IPS DF 4.7 (cell line): ENCODE measurements around the gene CDKL4.
"Not testable (repeated sequence)": the region's sequence is repeated elsewhere in the genome, so short reads cannot be mapped to it uniquely, and the experiment has no call there.

Experiments used
- DNase-seq: peaks from one replicate; pipeline ENCODE4 v3.0.0-alpha.2; 2013; ENCODE audit warnings: low spot score; ENCODE audit errors: extremely low read depth

The CDKL4 gene

GRCh38 chr2:39243469-39244123 is at the start of gene CDKL4:
Gene CDKL4 (minus strand): TSS chr2:39243970.
- DNase-seq, result no peak

DNA sequence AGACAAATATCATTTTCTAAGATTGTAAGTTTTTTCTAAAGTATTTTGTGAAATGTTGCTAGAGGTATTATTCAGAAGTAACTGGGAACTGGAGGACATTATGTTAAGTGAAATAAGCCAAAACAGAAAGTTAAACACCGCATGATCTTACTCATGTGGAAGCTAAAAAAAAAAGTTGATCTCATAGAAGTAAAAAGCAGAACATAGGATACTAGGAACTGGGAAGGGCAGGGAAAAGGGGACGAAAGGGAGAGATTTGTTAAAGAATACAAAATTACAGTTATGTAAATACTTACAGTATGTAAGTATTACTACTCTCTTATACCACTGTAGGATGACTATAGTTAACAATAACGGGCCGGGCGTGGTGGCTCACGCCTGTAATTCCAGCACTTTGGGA is 46.7 kb upstream of the CDKL4 start:
- no peak for DNase-seq

DNA sequence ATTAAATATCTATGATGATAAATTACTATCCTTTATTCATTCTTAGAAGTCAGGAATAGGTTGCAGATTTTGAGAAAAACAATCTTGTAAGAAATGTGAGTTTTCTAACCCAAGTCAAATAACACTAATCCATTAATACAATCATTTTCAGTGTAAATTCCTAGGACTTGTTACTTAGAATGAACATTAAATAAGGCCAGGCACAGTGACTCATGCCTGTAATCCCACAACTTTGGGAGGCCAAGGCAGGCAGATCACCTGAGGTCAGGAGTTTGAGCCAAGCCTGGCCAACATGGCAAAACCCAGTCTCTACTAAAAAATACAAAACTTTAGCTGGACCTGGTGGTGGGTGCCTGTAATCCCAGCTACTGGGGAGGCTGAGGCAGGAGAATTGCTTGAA is 45.8 kb upstream of the CDKL4 start:
- DNase-seq, result no peak

DNA sequence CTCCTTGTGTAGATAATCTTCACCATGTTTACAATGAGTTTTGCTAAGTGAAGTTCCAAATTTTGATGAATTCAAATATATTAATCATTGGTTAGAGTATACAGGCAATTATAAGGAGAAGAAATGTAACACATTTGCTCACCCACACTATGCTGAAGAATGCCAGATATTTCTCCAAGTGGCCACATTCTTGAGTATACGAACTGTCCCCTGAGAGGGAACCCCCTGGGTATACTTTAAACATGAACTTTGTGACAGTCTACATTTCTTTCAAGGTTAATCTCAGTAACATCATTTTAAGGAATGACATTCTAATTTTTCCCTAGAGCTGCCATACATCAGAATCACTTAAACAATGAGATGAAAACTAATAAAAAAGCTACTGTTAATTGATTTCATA is 39.8 kb upstream of the CDKL4 start:
- no peak for DNase-seq

DNA sequence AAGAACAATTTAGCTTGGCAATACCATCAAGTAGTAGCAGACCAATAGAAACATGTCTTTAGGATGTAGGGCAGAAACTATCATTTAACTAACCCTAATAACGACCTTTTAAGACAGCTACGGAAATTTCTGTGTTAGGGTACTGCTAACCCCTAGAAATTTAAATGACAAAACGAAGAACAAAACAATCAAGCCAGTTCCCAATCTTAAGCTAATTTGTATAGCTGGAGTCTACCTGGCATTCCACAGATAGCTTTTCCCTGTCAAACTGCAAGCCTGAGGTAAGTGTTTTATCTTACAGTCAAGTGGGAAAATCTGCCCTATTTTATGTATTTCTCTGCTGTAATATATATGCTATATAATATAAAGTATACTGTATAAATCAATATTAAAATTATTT is 37.6 kb upstream of the CDKL4 start:
- DNase-seq, result no peak

DNA sequence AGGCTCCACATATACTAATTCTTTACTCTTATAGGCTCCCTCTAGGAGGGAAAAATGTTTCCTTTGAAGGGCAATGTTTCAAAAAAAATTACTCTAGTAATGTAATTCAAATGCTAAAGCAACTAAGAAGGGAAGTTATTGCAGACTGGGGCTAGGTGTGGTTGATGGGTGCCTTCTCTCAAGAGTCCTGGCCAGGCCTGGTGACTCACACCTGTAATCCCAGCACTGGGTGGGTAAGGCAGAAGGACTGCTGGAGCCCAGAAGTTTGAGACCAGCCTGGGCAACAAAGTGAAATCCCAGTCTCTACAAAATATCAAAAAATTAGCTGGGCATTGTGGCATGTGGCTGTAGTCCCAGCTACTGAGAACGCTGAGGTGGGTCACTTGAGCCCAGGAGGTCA is 31.2 kb upstream of the CDKL4 start:
- no peak for DNase-seq

DNA sequence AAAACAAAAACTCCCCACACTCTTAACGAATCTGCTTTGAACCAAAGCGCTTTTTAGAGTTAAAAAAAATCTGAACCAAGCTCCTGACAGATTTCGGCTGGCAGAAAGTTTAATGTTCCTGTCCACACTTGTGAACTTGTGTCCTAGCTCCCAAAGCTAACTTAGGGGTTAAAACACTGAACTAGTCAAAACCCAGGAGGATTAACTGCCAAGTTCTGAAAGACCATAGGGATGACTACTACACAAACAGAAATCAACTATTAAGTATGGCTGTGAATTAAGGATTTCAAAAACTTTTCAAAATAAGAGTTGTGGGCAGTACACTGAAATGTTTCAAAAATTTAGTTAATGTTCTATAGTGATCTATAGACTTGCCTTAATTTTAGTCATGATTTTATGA is 26.2 kb upstream of the CDKL4 start:
- DNase-seq, result no peak

- no peak for DNase-seq
Measured at GRCh38 chr2:39266916-39267434, 23.2 kb upstream of the CDKL4 start.

- no peak for DNase-seq
Measured at GRCh38 chr2:39266139-39266805, 22.5 kb upstream of the CDKL4 start.

DNA sequence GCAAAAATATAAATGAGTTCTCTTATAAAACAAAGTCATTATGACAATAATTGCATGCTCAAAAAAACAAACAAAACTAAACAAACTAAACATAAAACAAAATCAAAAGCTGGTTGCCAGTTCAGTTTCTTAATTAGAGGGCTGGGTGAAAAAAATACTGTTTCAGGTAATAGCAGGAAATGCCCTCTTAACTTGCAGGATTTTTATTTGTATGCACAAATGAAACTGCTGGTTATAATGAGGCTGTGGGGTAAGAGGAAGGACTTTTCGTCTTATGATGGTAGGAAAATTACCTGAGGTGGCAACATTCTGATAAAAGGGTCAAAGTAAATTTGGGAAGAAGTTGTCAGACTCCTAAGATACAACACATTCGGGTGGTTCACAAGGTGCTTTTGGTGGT is 21.5 kb upstream of the CDKL4 start:
- DNase-seq, result no peak

DNA sequence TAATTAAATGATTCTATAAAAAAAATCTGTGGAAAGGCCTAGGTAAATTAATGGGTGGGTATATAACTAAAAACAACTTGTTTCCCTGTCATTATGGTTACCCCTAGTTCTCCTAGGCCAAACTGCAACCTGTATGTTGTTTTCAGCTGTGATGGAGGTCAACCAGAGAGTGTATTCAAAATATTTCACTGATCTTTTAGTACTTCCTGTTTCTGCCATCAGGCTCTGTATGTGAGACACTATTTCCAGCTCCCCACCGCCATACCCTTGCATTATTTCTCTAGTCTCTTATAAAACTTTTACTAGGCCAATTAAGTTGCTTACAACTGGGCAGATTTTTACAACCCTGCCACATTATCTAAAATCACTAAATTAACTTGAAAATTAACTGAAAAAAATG is 21.0 kb upstream of the CDKL4 start:
- DNase-seq, result no peak

GRCh38 chr2:39260087-39260486 is 16.3 kb upstream of the CDKL4 start:
- no peak for DNase-seq

DNA sequence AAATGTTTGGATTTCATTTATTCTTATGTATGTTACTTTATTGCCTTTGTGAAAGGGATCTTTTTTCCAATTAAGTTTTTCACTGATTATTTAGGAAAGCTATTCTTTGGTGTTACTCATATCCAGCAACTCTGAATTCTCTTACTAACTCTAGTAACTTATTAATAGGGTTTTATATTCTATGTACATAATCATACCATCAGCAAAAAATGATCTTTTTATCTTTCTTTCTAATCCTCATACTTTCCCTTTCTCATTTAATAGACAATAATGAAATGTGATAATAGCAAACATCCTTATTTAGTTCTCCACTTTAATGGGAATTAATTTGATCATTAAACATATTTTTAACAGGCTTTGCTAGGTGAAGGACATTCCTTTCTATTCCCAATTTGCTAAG is 12.3 kb upstream of the CDKL4 start:
- no peak for DNase-seq

GRCh38 chr2:39252888-39253518 is 9.2 kb upstream of the CDKL4 start:
- no peak for DNase-seq

GRCh38 chr2:39247512-39248043 is 3.8 kb upstream of the CDKL4 start:
- no peak for DNase-seq

- no peak for DNase-seq
Measured at GRCh38 chr2:39246382-39246980, 2.7 kb upstream of the CDKL4 start.

DNA sequence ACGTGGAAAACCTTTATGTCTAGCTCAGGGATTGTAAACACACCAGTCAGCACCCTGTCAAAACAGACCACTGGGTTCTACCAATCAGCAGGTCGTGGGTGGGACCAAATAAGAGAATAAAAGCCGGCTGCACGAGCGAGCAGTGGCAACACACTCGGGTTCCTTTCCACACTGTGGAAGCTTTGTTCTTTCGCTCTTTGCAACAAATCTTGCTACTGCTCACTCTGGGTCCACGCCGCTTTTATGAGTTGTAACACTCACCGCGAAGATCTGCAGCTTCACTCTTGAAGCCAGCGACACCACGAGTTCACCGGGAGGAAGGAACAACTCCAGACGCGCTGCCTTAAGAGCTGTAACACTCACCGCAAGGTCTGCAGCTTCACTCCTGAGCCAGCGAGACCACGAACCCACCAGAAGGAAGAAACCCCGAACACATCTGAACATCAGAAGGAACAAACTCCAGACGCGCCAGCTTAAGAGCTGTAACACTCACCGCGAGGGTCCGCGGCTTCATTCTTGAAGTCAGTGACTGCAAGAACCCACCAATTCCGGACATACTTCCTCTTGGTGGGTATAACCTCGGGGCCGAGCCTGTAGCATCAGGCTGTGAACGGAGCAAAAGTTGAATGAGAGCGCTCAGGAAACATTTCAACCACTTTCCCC is 1.3 kb upstream of the CDKL4 start:
- not testable (repeated sequence) for DNase-seq

DNA sequence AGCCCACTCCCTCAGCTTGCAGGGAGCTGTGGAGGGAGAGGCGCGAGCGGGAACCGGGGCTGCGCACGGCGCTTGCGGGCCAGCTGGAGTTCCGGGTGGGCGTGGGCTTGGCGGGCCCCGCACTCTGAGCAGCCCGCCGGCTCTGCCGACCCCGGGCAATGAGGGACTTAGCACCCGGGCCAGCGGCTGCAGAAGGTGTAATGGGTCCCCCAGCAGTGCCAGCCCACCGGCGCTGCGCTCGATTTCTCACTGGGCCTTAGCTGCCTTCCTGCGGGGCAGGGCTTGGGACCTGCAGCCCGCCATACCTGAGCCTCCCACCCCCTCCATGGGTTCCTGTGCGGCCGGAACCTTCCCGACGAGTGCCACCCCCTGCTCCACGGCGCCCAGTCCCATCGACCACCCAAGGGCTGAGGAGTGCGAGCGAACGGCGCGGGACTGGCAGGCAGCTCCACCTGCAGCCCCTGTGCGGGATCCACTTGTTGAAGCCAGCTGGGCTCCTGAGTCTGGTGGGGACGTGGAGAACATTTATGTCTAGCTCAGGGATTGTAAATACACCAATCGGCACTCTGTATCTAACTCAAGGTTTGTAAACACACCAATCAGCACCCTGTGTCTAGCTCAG is 582 bp upstream of the CDKL4 start:
- DNase-seq, result not testable (repeated sequence)

- no peak for DNase-seq
Measured at GRCh38 chr2:39241588-39241987, 2.2 kb downstream of the CDKL4 start.

DNA sequence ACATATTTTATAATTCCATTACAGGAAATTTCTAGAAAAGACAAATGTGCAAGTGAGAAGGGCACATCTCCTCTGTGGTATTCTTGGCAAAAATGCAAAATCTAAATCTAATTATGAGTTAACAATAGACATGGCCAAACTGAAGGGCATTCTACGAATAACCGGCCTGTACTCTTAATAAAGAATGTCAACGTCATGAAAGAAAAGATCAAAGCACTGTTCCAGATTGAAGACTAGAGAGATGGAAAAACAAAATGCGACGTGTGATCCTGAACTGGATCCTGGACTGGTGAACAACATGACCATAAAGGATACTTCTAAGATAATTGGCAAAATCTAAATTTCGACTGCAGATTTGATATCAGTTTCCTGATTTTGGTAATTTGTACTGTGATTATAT is 3.0 kb downstream of the CDKL4 start:
- no peak for DNase-seq

DNA sequence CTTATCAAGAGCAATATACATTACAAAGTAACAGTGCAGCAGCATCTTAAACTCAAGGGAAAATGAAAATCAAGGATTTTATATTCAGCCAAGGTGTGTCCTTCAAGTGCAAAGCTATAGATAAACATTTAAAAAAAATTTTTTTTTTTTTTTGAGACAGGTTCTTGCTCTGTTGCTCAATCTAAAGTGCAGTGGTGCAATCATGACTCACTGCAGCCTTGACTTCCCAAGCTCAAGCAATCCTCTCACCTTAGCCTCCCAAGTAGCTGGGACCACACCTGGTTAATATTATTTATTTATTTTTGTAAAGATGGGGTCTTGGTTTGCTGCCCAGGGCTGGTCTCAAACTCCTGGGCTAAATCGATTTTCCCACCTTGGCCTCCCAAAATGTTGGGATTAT is 9.0 kb downstream of the CDKL4 start:
- DNase-seq, result no peak
